ENCODE results near the gene NF2. TPM values are rescaled to one million over a fixed set of nuclear protein-coding genes. Genes with fewer than 3 reads are reported as not detected.

NF2 gene
- total RNA-seq, 1 donor from 2014 or later: 140 TPM

- peak; percentile 49 for TF ChIP-seq CTCF (conservative IDR thresholded peaks at IDR 0.05; ENCODE audit: low read depth, low read length)
- H3K4me3 ChIP-seq (ENCODE audit: low read depth, low read length): no peak overlapping the region
- DNase-seq (ENCODE audit: low read depth): peak; percentile 9
Observed at GRCh38 chr22:29701155-29701999, 97.9 kb downstream of the NF2 start.

- TF ChIP-seq CTCF (conservative IDR thresholded peaks at IDR 0.05; ENCODE audit: low read depth, low read length): peak; percentile 20
- no peak for DNase-seq (ENCODE audit: low read depth)
- no peak overlapping the region for H3K4me3 ChIP-seq (ENCODE audit: low read depth, low read length)
Observed at GRCh38 chr22:29702000-29702930, 98.8 kb downstream of the NF2 start.

GRCh38 chr22:29702931-29703501 is 99.6 kb downstream of the NF2 start:
- no peak for DNase-seq (ENCODE audit: low read depth)
- TF ChIP-seq CTCF (conservative IDR thresholded peaks at IDR 0.05; ENCODE audit: low read depth, low read length): no peak
- H3K4me3 ChIP-seq (ENCODE audit: low read depth, low read length): no peak overlapping the region

GRCh38 chr22:29703569-29704195 is 100.2 kb downstream of the NF2 start:
- TF ChIP-seq CTCF (conservative IDR thresholded peaks at IDR 0.05; ENCODE audit: low read depth, low read length): no peak
- DNase-seq (ENCODE audit: low read depth): no peak
- H3K4me3 ChIP-seq (ENCODE audit: low read depth, low read length): no peak overlapping the region

- DNase-seq (ENCODE audit: low read depth): no peak
- TF ChIP-seq CTCF (conservative IDR thresholded peaks at IDR 0.05; ENCODE audit: low read depth, low read length): no peak
- H3K4me3 ChIP-seq (ENCODE audit: low read depth, low read length): no peak overlapping the region
Observed at GRCh38 chr22:29704528-29705285, 101.3 kb downstream of the NF2 start.

GRCh38 chr22:29705651-29706050 is 102.2 kb downstream of the NF2 start:
- no peak overlapping the region for H3K4me3 ChIP-seq (ENCODE audit: low read depth, low read length)
- no peak for DNase-seq (ENCODE audit: low read depth)
- TF ChIP-seq CTCF (conservative IDR thresholded peaks at IDR 0.05; ENCODE audit: low read depth, low read length): no peak
